HCT116 (cell line): ENCODE measurements around the gene CYP4A22. TPM values are rescaled to one million over a fixed set of nuclear protein-coding genes. Genes with fewer than 3 reads are reported as not detected.

Source experiments
- ATAC-seq: fragments of 200-7000 bp; cut with Tn5 transposase; 2 replicates; pipeline ENCODE4 v1.9.1; 2020; ENCODE audit warnings: mild to moderate bottlenecking, moderate library complexity
- BruUV-seq: library from RNA; stranded (reverse); fragments of 400-500 nt; replicated peaks from 2 replicates; lab custom pipeline; 2021; lab: Mats Ljungman, UMichigan
- CTCF ChIA-PET: fragments of 300-600 bp; sonication (Branson Sonifier 250); formaldehyde crosslinking; loops from one replicate; lab custom pipeline; 2021; ENCODE audit warnings: antibody characterized with exemption; lab: Charles Lee
- POLR2A ChIA-PET: fragments of 300-600, 350-600 bp; sonication (Branson Sonifier 250); formaldehyde crosslinking; loops from one replicate; lab custom pipeline; 2021; ENCODE audit warnings: antibody characterized with exemption; lab: Charles Lee
- RAD21 ChIA-PET, 2 experiments: fragments of 300-600 bp; sonication (Branson Sonifier 250); formaldehyde crosslinking; loops; one replicate each; lab custom pipeline; 2023; ENCODE audit warnings: low total read pairs in 2 of 2; ENCODE audit not compliant: uncharacterized antibody in 2 of 2, unreplicated experiment in 2 of 2, low non-redundant PET in 1 of 2; lab: Charles Lee
- DNase-seq: peaks from one replicate; pipeline ENCODE4 v3.0.0-alpha.2; 2010; ENCODE audit warnings: low read depth, low spot score
- H2AFZ ChIP-seq: fragments of 200-600 bp; shearing (Covaris generic), sonication (generic); 2 replicates; pipeline ENCODE4 v1.6.1; 2017; ENCODE audit warnings: low read depth, mixed run types, mixed read lengths, antibody characterized with exemption, low read length; ENCODE audit not compliant: poor library complexity, severe bottlenecking
- H3K27ac ChIP-seq: 2 replicates; pipeline ENCODE4 v1.5.1; 2012; ENCODE audit warnings: low read depth, low read length
- H3K27me3 ChIP-seq: fragments of 200-600 bp; sonication (generic); 2 replicates; pipeline ENCODE4 v1.6.1; 2016; ENCODE audit warnings: mixed run types, low read length, mixed read lengths; ENCODE audit not compliant: insufficient read depth
- H3K36me3 ChIP-seq, 2 experiments: fragments of 200-500 bp in 1 of 2; fragments of 200-600 bp in 1 of 2; sonication (Bioruptor generic) in 1 of 2; sonication (generic) in 1 of 2; 2 replicates each; pipeline versions ENCODE4 v1.5.1 to v1.6.1; 2014 to 2016; ENCODE audit warnings: low read length in 2 of 2, inconsistent platforms in 1 of 2, mixed read lengths in 1 of 2, mixed run types in 1 of 2; ENCODE audit not compliant: insufficient read depth in 2 of 2, control insufficient read depth in 1 of 2
- H3K4me1 ChIP-seq, 2 experiments: fragments of 200-600 bp in 1 of 2; sonication (generic) in 1 of 2; 2 replicates each; pipeline versions ENCODE4 v1.5.1 to v1.6.1; 2012 to 2017; ENCODE audit warnings: low read length in 2 of 2, inconsistent platforms in 1 of 2, mild to moderate bottlenecking in 1 of 2, mixed read lengths in 1 of 2, mixed run types in 1 of 2, moderate library complexity in 1 of 2; ENCODE audit not compliant: insufficient read depth in 2 of 2, control insufficient read depth in 1 of 2
- H3K4me2 ChIP-seq: fragments of 200-600 bp; sonication (generic); 2 replicates; pipeline ENCODE4 v1.6.1; 2017; ENCODE audit warnings: mixed run types, low read length, mixed read lengths
- H3K4me3 ChIP-seq, 2 experiments: fragments of 200-600 bp in 1 of 2; sonication (generic) in 1 of 2; replicated peaks in 1 of 2; 2 replicates each; pipeline ENCODE4 v1.5.1; 2011 to 2016; ENCODE audit warnings: low read length in 2 of 2, control low read depth in 1 of 2, low read depth in 1 of 2, mild to moderate bottlenecking in 1 of 2, mixed read lengths in 1 of 2, mixed run types in 1 of 2
- H3K79me2 ChIP-seq: fragments of 200-600 bp; sonication (generic); 2 replicates; pipeline ENCODE4 v1.6.1; 2017; ENCODE audit warnings: mild to moderate bottlenecking, mixed run types, low read length, moderate library complexity, mixed read lengths; ENCODE audit not compliant: insufficient read depth
- H3K9ac ChIP-seq: fragments of 200-600 bp; sonication (generic); 2 replicates; pipeline ENCODE4 v1.6.1; 2016; ENCODE audit warnings: low read length, mixed read lengths
- H3K9me2 ChIP-seq: fragments of 200-600 bp; sonication (generic), shearing (Covaris generic); 2 replicates; pipeline ENCODE4 v1.6.1; 2017; ENCODE audit warnings: mixed run types, mild to moderate bottlenecking, moderate library complexity; ENCODE audit not compliant: insufficient read depth
- H3K9me3 ChIP-seq, 2 experiments: fragments of 200-500 bp in 1 of 2; fragments of 200-600 bp in 1 of 2; sonication (Bioruptor generic) in 1 of 2; sonication (generic) in 1 of 2; 2 replicates each; pipeline ENCODE4 v1.6.1; 2014 to 2017; ENCODE audit warnings: low read length in 2 of 2, mixed read lengths in 2 of 2, inconsistent platforms in 1 of 2, low read depth in 1 of 2, mild to moderate bottlenecking in 1 of 2, mixed run types in 1 of 2, moderate library complexity in 1 of 2; ENCODE audit not compliant: control insufficient read depth in 1 of 2, insufficient read depth in 1 of 2
- H4K20me1 ChIP-seq: fragments of 200-600 bp; sonication (generic), shearing (Covaris generic); 2 replicates; pipeline ENCODE4 v1.6.1; 2017; ENCODE audit warnings: mixed run types, mild to moderate bottlenecking, moderate library complexity; ENCODE audit not compliant: insufficient read depth
- ELF1 ChIP-seq: IDR thresholded peaks from 2 replicates; pipeline ENCODE4 v1.6.1; 2012; ENCODE audit warnings: low read depth, borderline replicate concordance
- JUND ChIP-seq: IDR thresholded peaks from 2 replicates; pipeline ENCODE4 v1.6.1; 2012
- POLR2AphosphoS5 ChIP-seq: IDR thresholded peaks from 2 replicates; pipeline ENCODE4 v1.6.1; 2011; ENCODE audit warnings: mild to moderate bottlenecking, low read depth, low read length, moderate library complexity
- SIN3A ChIP-seq: IDR thresholded peaks from 2 replicates; pipeline ENCODE4 v1.6.1; 2012; ENCODE audit warnings: low read depth
- intact Hi-C: fragments of 100-400 bp; cut with micrococcal nuclease; formaldehyde crosslinking; loops from 2 replicates; pipeline ENCODE4 v1.10.0; 2022
- total RNA-seq: library from RNA; stranded (reverse); gene quantifications from one replicate; pipeline ENCODE4 v1.2.1, GENCODE V29; 2021; ENCODE audit not compliant: unreplicated experiment
- TF ChIP-seq, protein P1 (sequence below): IDR thresholded peaks from 2 replicates; pipeline ENCODE4 v1.6.1; 2012; ENCODE audit warnings: low read depth
- TF ChIP-seq, protein P2 (sequence below), 3 experiments: fragments of 200-600 bp in 1 of 3; sonication (generic) in 1 of 3; IDR thresholded peaks in 2 of 3; conservative IDR thresholded peaks in 1 of 3; 2 replicates each; pipeline ENCODE4 v1.5.1; 2012 to 2017; ENCODE audit warnings: low read depth in 2 of 3, low read length in 2 of 3, antibody characterized with exemption in 1 of 3, borderline replicate concordance in 1 of 3, control low read depth in 1 of 3, mild to moderate bottlenecking in 1 of 3, mixed read lengths in 1 of 3, mixed run types in 1 of 3, moderate library complexity in 1 of 3; ENCODE audit not compliant: insufficient read depth in 1 of 3

CYP4A22 gene
- total RNA-seq, 1 experiment from 2014 or later: not detected

DNA sequence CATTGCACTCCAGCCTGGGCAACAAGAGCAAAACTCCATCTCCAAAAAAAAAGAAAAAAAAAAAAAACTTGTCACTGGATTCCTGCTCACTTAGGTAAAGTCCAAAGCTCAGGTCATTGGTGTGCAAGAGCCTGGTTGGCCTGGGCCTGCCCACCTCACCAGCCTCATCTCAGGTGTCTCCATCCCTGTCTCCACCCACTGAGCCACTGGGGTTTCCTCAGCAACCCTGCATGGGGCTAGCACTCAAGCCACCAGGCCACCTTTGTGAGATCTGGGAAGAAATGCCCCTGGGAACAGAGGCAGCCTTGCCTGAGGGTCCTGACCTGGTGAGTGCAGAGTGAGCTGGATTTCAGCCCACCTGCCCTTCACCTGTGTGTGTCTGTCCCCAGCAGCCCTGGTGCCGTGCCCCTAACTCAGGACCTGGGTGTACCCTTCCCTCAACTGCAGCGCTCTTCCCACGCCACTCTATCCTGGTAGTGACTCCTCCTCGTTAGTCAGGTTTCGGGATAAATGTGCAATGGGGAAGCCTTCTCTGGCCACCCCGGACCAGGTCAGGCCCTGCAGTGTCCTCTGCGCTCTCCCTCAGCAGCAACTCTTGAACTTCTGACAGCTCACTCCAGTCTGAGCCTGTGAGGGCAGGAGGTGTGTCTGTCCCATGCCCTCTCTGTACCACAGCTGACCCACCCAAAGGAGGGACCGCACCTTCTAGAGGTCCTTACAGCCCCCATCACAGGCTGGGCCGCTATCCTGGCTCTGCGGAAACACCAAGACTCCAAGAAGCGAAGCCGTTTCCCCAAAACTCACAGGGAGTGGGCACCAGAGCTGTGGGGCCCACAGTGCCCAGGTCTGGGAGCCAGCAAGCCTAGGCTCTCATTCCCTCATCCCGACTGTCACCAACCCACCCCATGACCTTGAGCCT is 49.3 kb downstream of the CYP4A22 start:
- Histone ChIP-seq H3K36me3 (no peaks in the 10 kb centered on the region), H3K4me3 (no peak overlapping the region), H3K4me1 (peaks cover 0 to 9% of the 10 kb centered on the region in 2 experiments; a peak in 2 of 4 replicates), H3K9me2 (no peaks in the 10 kb centered on the region), H3K27me3 (no peaks in the 10 kb centered on the region), H3K9ac (no peak overlapping the region), H3K4me2 (no peak overlapping the region), H3K79me2 (no peaks in the 10 kb centered on the region), H4K20me1 (no peaks in the 10 kb centered on the region), H3K27ac (no peak overlapping the region), H2AFZ (no peak overlapping the region), H3K9me3 (no peaks in the 10 kb centered on the region)
- DNase-seq: no peak
- RAD21 ChIA-PET: no interaction called here
- CTCF ChIA-PET: no interaction called here
- no peak for TF ChIP-seq POLR2AphosphoS5
- no peak for TF ChIP-seq JUND
- no peak for TF ChIP-seq SIN3A
- no peak for TF ChIP-seq ELF1
- TF ChIP-seq, protein P1, sequence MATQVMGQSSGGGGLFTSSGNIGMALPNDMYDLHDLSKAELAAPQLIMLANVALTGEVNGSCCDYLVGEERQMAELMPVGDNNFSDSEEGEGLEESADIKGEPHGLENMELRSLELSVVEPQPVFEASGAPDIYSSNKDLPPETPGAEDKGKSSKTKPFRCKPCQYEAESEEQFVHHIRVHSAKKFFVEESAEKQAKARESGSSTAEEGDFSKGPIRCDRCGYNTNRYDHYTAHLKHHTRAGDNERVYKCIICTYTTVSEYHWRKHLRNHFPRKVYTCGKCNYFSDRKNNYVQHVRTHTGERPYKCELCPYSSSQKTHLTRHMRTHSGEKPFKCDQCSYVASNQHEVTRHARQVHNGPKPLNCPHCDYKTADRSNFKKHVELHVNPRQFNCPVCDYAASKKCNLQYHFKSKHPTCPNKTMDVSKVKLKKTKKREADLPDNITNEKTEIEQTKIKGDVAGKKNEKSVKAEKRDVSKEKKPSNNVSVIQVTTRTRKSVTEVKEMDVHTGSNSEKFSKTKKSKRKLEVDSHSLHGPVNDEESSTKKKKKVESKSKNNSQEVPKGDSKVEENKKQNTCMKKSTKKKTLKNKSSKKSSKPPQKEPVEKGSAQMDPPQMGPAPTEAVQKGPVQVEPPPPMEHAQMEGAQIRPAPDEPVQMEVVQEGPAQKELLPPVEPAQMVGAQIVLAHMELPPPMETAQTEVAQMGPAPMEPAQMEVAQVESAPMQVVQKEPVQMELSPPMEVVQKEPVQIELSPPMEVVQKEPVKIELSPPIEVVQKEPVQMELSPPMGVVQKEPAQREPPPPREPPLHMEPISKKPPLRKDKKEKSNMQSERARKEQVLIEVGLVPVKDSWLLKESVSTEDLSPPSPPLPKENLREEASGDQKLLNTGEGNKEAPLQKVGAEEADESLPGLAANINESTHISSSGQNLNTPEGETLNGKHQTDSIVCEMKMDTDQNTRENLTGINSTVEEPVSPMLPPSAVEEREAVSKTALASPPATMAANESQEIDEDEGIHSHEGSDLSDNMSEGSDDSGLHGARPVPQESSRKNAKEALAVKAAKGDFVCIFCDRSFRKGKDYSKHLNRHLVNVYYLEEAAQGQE: no peak
- TF ChIP-seq, protein P2, sequence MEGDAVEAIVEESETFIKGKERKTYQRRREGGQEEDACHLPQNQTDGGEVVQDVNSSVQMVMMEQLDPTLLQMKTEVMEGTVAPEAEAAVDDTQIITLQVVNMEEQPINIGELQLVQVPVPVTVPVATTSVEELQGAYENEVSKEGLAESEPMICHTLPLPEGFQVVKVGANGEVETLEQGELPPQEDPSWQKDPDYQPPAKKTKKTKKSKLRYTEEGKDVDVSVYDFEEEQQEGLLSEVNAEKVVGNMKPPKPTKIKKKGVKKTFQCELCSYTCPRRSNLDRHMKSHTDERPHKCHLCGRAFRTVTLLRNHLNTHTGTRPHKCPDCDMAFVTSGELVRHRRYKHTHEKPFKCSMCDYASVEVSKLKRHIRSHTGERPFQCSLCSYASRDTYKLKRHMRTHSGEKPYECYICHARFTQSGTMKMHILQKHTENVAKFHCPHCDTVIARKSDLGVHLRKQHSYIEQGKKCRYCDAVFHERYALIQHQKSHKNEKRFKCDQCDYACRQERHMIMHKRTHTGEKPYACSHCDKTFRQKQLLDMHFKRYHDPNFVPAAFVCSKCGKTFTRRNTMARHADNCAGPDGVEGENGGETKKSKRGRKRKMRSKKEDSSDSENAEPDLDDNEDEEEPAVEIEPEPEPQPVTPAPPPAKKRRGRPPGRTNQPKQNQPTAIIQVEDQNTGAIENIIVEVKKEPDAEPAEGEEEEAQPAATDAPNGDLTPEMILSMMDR (IDR thresholded peaks at IDR 0.05 in 2 of 3, conservative IDR thresholded peaks at IDR 0.05 in 1 of 3; ENCODE audit: borderline replicate concordance in 1 of 3, insufficient read depth in 1 of 3, low read depth in 2 of 3, low read length in 2 of 3): no peak
- ATAC-seq: no peak
- POLR2A ChIA-PET: no interaction called here
- intact Hi-C loops: no loop called here
- BruUV-seq: no TSS peak
